Midbrain (tissue), 1 donor: ENCODE results near the gene DIO3.
"Not testable (repeated sequence)": the region's sequence is repeated elsewhere in the genome, so short reads cannot be mapped to it uniquely, and the experiment has no call there.

ENCODE experiments used
- DNase-seq: peaks from one replicate; lab custom pipeline; 2025; lab: John Stamatoyannopoulos, UW

DIO3 gene

GRCh38 chr14:101542391-101542790, 18.9 kb upstream of the DIO3 start:
- DNase-seq: no peak

GRCh38 chr14:101543814-101544213, 17.5 kb upstream of the DIO3 start:
- DNase-seq: no peak

- DNase-seq: no peak
These were observed 16.7 kb upstream of the DIO3 start for GRCh38 chr14:101544550-101544949.

GRCh38 chr14:101546706-101547105, 14.6 kb upstream of the DIO3 start:
- DNase-seq: no peak

GRCh38 chr14:101547107-101547738, 14.1 kb upstream of the DIO3 start:
- DNase-seq: no peak

- no peak for DNase-seq
These were observed 13.2 kb upstream of the DIO3 start for GRCh38 chr14:101547961-101548669.

- no peak for DNase-seq
These were observed 12.6 kb upstream of the DIO3 start for GRCh38 chr14:101548710-101549109.

- DNase-seq: no peak
These were observed 12.1 kb upstream of the DIO3 start for GRCh38 chr14:101549154-101549553.

GRCh38 chr14:101550202-101550912, 10.9 kb upstream of the DIO3 start:
- not testable (repeated sequence) for DNase-seq

- no peak for DNase-seq
These were observed 9.3 kb upstream of the DIO3 start for GRCh38 chr14:101551729-101552595.

- DNase-seq: no peak
These were observed 8.5 kb upstream of the DIO3 start for GRCh38 chr14:101552786-101553231.

GRCh38 chr14:101553393-101553792, 7.9 kb upstream of the DIO3 start:
- DNase-seq: no peak

- DNase-seq: no peak
These were observed 7.4 kb upstream of the DIO3 start for GRCh38 chr14:101553931-101554330.

GRCh38 chr14:101554991-101555668, 6.2 kb upstream of the DIO3 start:
- DNase-seq: no peak

GRCh38 chr14:101555669-101556043, 5.6 kb upstream of the DIO3 start:
- DNase-seq: not testable (repeated sequence)

GRCh38 chr14:101556131-101556530, 5.2 kb upstream of the DIO3 start:
- DNase-seq: no peak

- no peak for DNase-seq
These were observed 4.6 kb upstream of the DIO3 start for GRCh38 chr14:101556566-101557320.

- no peak for DNase-seq
These were observed 4.0 kb upstream of the DIO3 start for GRCh38 chr14:101557321-101557695.

GRCh38 chr14:101557811-101558738, 3.2 kb upstream of the DIO3 start:
- DNase-seq: peak; percentile 5
